NCI-H446 (cell line): ENCODE measurements around the gene ERICH6.

Experiments used
- DNase-seq, 2 experiments: peaks; one replicate each; lab custom pipeline; 2025; lab: John Stamatoyannopoulos, UW

Gene ERICH6

GRCh38 chr3:150736903-150737832 is 33.4 kb upstream of the ERICH6 start:
- no peak for DNase-seq

GRCh38 chr3:150736316-150736719 is 32.6 kb upstream of the ERICH6 start:
- no peak for DNase-seq

- no peak for DNase-seq
Observed at GRCh38 chr3:150734795-150735119, 31.0 kb upstream of the ERICH6 start.

GRCh38 chr3:150733936-150734794 is 30.4 kb upstream of the ERICH6 start:
- no peak for DNase-seq

- no peak for DNase-seq
Observed at GRCh38 chr3:150733373-150733935, 29.7 kb upstream of the ERICH6 start.

GRCh38 chr3:150729682-150730360 is 26.1 kb upstream of the ERICH6 start:
- no peak for DNase-seq

GRCh38 chr3:150727653-150728502 is 24.2 kb upstream of the ERICH6 start:
- peak in 1 of 2 experiments; percentile 43 for DNase-seq

- no peak for DNase-seq
Observed at GRCh38 chr3:150725548-150725947, 21.8 kb upstream of the ERICH6 start.

- DNase-seq = no peak
Observed at GRCh38 chr3:150723946-150724345, 20.2 kb upstream of the ERICH6 start.

- no peak for DNase-seq
Observed at GRCh38 chr3:150722267-150722666, 18.5 kb upstream of the ERICH6 start.

- peak; percentile 40 to 78 for DNase-seq
Observed at GRCh38 chr3:150721285-150722130, 17.8 kb upstream of the ERICH6 start.

GRCh38 chr3:150720444-150720843 is 16.7 kb upstream of the ERICH6 start:
- no peak for DNase-seq

- no peak for DNase-seq
Observed at GRCh38 chr3:150710097-150710496, 6.4 kb upstream of the ERICH6 start.

- peak in 1 of 2 experiments; percentile 42 for DNase-seq
Observed at GRCh38 chr3:150703299-150703755, 393 bp downstream of the ERICH6 start.

- DNase-seq = no peak
Observed at GRCh38 chr3:150699068-150699639, 4.6 kb downstream of the ERICH6 start.

GRCh38 chr3:150697646-150698045 is 6.1 kb downstream of the ERICH6 start:
- DNase-seq = no peak

GRCh38 chr3:150691414-150692040 is 12.2 kb downstream of the ERICH6 start:
- no peak for DNase-seq

GRCh38 chr3:150687613-150688012 is 16.1 kb downstream of the ERICH6 start:
- no peak for DNase-seq

GRCh38 chr3:150682824-150683223 is 20.9 kb downstream of the ERICH6 start:
- no peak for DNase-seq
